Measurements from ENCODE around the gene PLPP2.
A peak's percentile ranks its signal among the peaks of the same experiment; 100 is the strongest.
"Not testable (repeated sequence)": the region's sequence is repeated elsewhere in the genome, so short reads cannot be mapped to it uniquely, and the experiment has no call there.

Gene PLPP2

GRCh38 chr19:246551-246950 is 44.7 kb downstream of the PLPP2 start:
- no peak for TF ChIP-seq CTCF (IDR thresholded peaks at IDR 0.05; ENCODE audit: control insufficient read depth, insufficient read depth, low read depth, low read length, missing control alignments)
- H3K4me3 ChIP-seq (ENCODE audit: control insufficient read depth, low read depth, low read length), result no peak overlapping the region
- DNase-seq (ENCODE audit: low read depth), result no peak

GRCh38 chr19:245900-246299 is 45.3 kb downstream of the PLPP2 start:
- not testable (repeated sequence) for DNase-seq (ENCODE audit: low read depth)
- H3K4me3 ChIP-seq (ENCODE audit: control insufficient read depth, low read depth, low read length), result peak overlapping the region; percentile 34

- no peak for TF ChIP-seq CTCF (IDR thresholded peaks at IDR 0.05; ENCODE audit: control insufficient read depth, insufficient read depth, low read depth, low read length, missing control alignments)
- H3K4me3 ChIP-seq (ENCODE audit: control insufficient read depth, low read depth, low read length), result no peak overlapping the region
- DNase-seq (ENCODE audit: low read depth), result no peak
Observed at GRCh38 chr19:245457-245856, 45.7 kb downstream of the PLPP2 start.
